NCI-H748 treated with DMSO at 0.1 percent for 48 hours (cell line): ENCODE data around the gene PCDHGB3.
"Not testable (repeated sequence)": the region's sequence is repeated elsewhere in the genome, so short reads cannot be mapped to it uniquely, and the experiment has no call there.

Experiments
- DNase-seq: peaks from one replicate; lab custom pipeline; 2025; lab: John Stamatoyannopoulos, UW

Gene PCDHGB3

GRCh38 chr5:141359790-141360426 lies 10.1 kb upstream of the PCDHGB3 start, which contains the start of gene PCDHGB2:
Gene PCDHGB2, plus strand, starts transcription at chr5:141359994. Its CDS starts 142 bp downstream, at chr5:141360136.
- DNase-seq, result no peak

- DNase-seq, result no peak
These were observed 9.4 kb upstream of the PCDHGB3 start for GRCh38 chr5:141360685-141361084.

GRCh38 chr5:141362719-141363118 lies 7.3 kb upstream of the PCDHGB3 start:
- no peak for DNase-seq

- DNase-seq, result no peak
These were observed 5.9 kb upstream of the PCDHGB3 start, which contains the start of gene PCDHGA5 for GRCh38 chr5:141363952-141364660. Gene PCDHGA5, plus strand, starts transcription at chr5:141364162. Its CDS starts 169 bp downstream, at chr5:141364331.

GRCh38 chr5:141366016-141366896 lies 3.8 kb upstream of the PCDHGB3 start:
- no peak for DNase-seq

DNA sequence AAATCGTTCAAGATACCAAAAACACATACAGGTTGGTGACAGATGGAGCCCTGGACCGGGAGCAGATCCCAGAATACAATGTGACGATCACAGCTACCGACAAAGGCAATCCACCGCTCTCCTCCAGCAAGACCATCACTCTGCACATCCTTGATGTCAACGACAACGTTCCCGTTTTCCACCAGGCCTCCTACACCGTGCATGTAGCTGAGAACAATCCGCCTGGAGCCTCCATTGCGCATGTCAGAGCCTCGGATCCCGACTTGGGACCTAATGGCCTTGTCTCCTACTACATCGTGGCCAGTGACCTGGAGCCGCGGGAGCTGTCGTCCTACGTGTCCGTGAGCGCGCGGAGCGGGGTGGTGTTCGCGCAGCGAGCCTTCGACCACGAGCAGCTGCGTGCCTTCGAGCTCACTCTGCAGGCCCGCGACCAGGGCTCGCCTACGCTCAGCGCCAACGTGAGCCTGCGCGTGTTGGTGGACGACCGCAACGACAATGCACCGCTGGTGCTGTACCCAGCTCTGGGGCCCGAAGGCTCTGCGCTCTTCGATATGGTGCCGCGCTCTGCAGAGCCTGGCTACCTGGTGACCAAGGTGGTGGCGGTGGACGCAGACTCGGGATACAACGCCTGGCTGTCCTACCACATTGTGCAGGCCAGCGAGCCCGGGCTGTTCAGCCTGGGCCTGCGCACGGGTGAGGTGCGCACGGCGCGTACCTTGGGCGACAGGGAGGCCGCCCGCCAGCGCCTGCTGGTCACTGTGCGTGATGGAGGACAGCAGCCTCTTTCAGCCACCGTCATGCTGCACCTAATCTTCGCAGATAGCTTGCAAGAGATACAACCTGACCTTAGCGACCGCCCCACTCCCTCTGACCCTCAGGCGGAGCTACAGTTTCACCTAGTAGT lies 1.8 kb downstream of the PCDHGB3 start:
- DNase-seq, result no peak

DNA sequence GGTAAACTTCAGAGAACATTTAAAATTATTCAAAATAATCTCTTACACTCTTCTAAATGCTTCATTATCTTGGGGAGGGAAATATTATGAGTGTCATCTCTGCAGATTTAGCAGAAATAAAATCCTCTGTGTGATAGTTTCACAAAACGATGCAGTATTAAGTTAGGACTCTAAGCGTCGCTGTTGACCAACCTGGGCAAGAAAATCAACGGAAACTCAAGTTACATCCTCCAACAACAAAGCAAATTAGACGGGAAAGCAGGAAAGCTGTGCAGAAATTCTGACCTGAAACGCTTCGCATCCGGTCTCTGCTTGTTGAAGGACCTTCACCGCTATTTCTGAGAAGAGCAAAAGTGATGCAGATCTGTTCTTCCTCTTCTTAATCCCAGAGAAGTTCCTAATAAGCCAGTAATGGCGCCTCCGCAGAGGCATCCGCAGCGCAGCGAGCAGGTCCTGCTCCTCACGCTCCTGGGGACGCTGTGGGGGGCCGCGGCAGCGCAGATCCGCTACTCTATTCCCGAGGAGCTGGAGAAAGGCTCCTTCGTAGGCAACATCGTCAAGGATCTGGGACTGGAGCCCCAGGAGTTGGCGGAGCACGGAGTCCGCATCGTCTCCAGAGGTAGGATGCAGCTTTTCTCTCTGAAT lies 3.8 kb downstream of the PCDHGB3 start, which contains the start of gene PCDHGA6:
TSS of gene PCDHGA6 (plus strand) at position 219 of the 645 bp plus-strand sequence. CDS start at position 412, 193 bp downstream.
- DNase-seq, result no peak

- DNase-seq, result no peak
These were observed 4.6 kb downstream of the PCDHGB3 start for GRCh38 chr5:141374627-141375026.

GRCh38 chr5:141375444-141376155 lies 5.6 kb downstream of the PCDHGB3 start:
- DNase-seq, result not testable (repeated sequence)

DNA sequence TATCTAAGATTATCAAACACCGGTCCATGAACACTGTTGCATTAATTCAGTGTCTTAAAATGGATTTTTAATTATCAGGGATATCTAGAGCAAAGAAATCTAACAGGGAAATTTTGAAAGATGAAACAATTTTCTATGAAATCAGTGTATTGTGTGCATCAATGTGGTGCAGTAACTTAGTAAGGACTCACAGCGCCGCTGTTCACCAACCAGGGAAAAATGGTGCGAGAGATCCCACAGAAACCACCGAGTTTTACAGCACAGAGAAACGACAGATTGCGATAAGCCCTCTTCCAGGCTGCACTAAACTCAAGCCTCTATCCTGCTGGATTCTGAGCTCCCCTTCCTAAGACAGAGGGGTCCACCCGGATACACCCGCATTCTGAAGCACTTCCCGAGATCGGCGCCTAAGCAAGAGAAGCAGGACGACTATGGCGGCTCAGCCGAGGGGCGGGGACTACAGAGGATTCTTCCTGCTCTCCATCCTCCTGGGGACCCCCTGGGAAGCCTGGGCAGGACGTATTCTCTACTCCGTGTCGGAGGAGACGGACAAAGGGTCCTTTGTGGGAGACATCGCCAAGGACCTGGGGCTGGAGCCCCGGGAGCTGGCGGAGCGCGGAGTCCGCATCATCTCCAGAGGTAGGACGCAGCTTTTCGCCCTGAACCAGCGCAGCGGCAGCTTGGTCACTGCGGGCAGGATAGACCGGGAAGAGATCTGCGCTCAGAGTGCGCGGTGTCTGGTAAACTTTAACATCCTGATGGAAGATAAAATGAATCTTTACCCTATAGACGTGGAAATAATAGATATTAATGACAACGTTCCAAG lies 12.6 kb downstream of the PCDHGB3 start, which contains the start of gene PCDHGA7:
TSS of gene PCDHGA7 (plus strand) at position 274 of the 826 bp plus-strand sequence. CDS start at position 432, 158 bp downstream.
- no peak for DNase-seq

GRCh38 chr5:141383345-141383744 lies 13.3 kb downstream of the PCDHGB3 start:
- DNase-seq, result no peak

GRCh38 chr5:141384471-141385267 lies 14.6 kb downstream of the PCDHGB3 start:
- DNase-seq, result no peak

DNA sequence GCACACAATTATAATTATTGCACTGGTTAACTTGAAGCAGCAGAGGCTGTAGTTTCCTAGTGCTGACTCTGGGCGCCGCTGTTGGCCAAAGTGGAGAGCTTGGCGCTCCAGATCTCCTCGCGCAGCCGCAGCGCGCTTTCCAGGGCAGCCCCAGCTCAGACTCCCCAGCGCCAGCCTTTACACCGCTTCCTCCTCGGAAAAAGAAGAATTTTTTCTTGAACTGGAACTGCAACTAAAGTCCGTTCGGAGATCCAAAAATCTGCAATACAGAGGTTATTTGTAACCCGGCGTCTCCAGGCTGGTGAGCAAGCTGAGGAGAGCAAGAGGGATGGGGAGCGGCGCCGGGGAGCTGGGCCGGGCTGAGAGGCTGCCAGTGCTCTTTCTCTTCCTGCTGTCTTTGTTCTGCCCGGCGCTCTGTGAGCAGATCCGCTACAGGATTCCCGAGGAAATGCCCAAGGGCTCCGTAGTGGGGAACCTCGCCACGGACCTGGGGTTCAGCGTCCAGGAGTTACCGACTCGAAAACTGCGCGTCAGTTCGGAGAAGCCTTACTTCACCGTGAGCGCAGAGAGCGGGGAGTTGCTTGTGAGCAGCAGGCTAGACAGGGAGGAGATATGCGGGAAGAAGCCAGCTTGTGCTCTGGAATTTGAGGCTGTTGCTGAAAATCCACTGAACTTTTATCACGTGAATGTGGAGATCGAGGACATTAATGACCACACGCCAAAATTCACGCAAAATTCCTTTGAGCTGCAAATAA lies 17.7 kb downstream of the PCDHGB3 start, which contains the start of gene PCDHGB4:
TSS of gene PCDHGB4 (plus strand) at position 142 of the 755 bp plus-strand sequence. CDS start at position 329, 187 bp downstream.
- DNase-seq, result not testable (repeated sequence)

GRCh38 chr5:141388661-141389060 lies 18.6 kb downstream of the PCDHGB3 start:
- DNase-seq, result no peak

DNA sequence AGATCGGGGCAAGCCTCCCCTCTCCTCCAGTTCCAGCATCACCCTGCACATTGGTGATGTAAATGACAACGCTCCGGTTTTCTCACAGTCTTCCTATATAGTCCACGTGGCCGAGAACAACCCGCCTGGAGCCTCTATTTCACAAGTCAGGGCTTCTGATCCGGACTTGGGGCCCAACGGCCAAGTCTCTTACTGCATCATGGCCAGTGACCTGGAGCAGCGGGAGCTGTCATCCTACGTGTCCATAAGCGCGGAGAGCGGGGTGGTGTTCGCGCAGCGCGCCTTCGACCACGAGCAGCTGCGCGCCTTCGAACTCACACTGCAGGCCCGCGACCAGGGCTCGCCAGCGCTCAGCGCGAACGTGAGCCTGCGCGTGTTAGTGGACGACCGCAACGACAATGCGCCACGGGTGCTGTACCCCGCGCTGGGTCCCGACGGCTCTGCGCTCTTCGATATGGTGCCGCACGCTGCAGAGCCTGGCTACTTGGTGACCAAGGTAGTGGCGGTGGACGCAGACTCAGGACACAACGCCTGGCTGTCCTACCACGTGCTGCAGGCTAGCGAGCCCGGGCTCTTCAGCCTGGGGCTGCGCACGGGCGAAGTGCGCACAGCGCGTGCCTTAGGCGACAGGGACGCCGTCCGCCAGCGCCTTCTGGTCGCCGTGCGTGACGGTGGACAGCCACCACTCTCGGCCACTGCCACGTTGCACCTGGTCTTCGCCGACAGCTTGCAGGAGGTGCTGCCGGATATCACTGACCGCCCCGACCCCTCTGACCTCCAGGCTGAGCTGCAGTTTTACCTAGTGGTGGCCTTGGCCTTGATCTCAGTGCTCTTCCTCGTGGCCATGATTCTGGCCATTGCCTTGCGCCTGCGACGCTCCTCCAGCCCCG lies 19.4 kb downstream of the PCDHGB3 start:
- no peak for DNase-seq
